Activated naive CD8-positive, alpha-beta T cell treated with anti-CD3 and anti-CD28 coated beads, Interleukin-2, amount 50 U/mL, for 16 hours (primary cell): Measurements from ENCODE around the gene IL27RA.

Source experiments
- DNase-seq: peaks from one replicate; pipeline ENCODE4 v3.0.0-alpha.2; 2020; ENCODE audit warnings: low read depth, low spot score

IL27RA gene

GRCh38 chr19:14031719-14032480 lies at the start of gene IL27RA:
IL27RA (plus strand) TSS chr19:14031762; CDS start chr19:14031873, 111 bp downstream.
- DNase-seq = peak; percentile 48

GRCh38 chr19:13981988-13982501 lies 49.5 kb upstream of the IL27RA start:
- DNase-seq = no peak

- no peak for DNase-seq
Observed at GRCh38 chr19:13982773-13983172, 48.8 kb upstream of the IL27RA start.

GRCh38 chr19:13983213-13983889 lies 48.2 kb upstream of the IL27RA start:
- DNase-seq = no peak

GRCh38 chr19:13984186-13984585 lies 47.4 kb upstream of the IL27RA start:
- DNase-seq = no peak

- DNase-seq = no peak
Observed at GRCh38 chr19:13984875-13985741, 46.5 kb upstream of the IL27RA start.

- DNase-seq = no peak
Observed at GRCh38 chr19:13985771-13986347, 45.7 kb upstream of the IL27RA start.

GRCh38 chr19:13986348-13986904 lies 45.1 kb upstream of the IL27RA start:
- peak; percentile 97 for DNase-seq

- no peak for DNase-seq
Observed at GRCh38 chr19:13987101-13987890, 44.3 kb upstream of the IL27RA start.

- DNase-seq = no peak
Observed at GRCh38 chr19:13989487-13989886, 42.1 kb upstream of the IL27RA start.

- DNase-seq = no peak
Observed at GRCh38 chr19:13990085-13990484, 41.5 kb upstream of the IL27RA start.

GRCh38 chr19:13992025-13992424 lies 39.5 kb upstream of the IL27RA start:
- no peak for DNase-seq

- DNase-seq = no peak
Observed at GRCh38 chr19:13993590-13994300, 37.8 kb upstream of the IL27RA start.

- DNase-seq = no peak
Observed at GRCh38 chr19:13995017-13995728, 36.4 kb upstream of the IL27RA start.

- DNase-seq = no peak
Observed at GRCh38 chr19:13995878-13996765, 35.4 kb upstream of the IL27RA start.

GRCh38 chr19:13996928-13997630 lies 34.5 kb upstream of the IL27RA start:
- DNase-seq = no peak

GRCh38 chr19:13997631-13997962 lies 34.0 kb upstream of the IL27RA start:
- DNase-seq = no peak

- no peak for DNase-seq
Observed at GRCh38 chr19:13998426-13998825, 33.1 kb upstream of the IL27RA start.
